GM12892 (cell line): ENCODE measurements around the gene CRIM1.

Source experiments
- POLR2A ChIP-seq: IDR thresholded peaks from 2 replicates; pipeline ENCODE4 v1.6.1; 2011; ENCODE audit warnings: low read depth, low read length, control low read depth
- POLR2AphosphoS5 ChIP-seq: IDR thresholded peaks from 2 replicates; pipeline ENCODE4 v1.6.1; 2011; ENCODE audit warnings: low read depth, low read length, control low read depth

GRCh38 chr2:36550006-36550405 lies 194.4 kb downstream of the CRIM1 start:
- TF ChIP-seq POLR2A (no peak), POLR2AphosphoS5 (no peak)
